ENCODE measurements around the gene SMIM43.

The SMIM43 gene

GRCh38 chr4:121709766-121710405 is 55.1 kb downstream of the SMIM43 start:
- H3K27ac ChIP-seq, result no peak overlapping the region
- TF ChIP-seq CTCF (IDR thresholded peaks at IDR 0.05) (no peak), ZFX (IDR thresholded peaks at IDR 0.05; ENCODE audit: borderline replicate concordance) (no peak)
